Measurements from ENCODE around the gene NEIL3.

GRCh38 chr4:177283167-177283566 is 26.5 kb upstream of the NEIL3 start:
- no peak for TF ChIP-seq CTCF (IDR thresholded peaks at IDR 0.05)
- no peak for TF ChIP-seq POLR2A (IDR thresholded peaks at IDR 0.05)

All from testis (tissue), 2 donors.